AG09309 (cell line): ENCODE measurements around the gene BLTP3B.
"Not testable (repeated sequence)": the region's sequence is repeated elsewhere in the genome, so short reads cannot be mapped to it uniquely, and the experiment has no call there.

Experiments used
- DNase-seq: peaks from one replicate; pipeline ENCODE4 v3.0.0-alpha.2; 2010; ENCODE audit warnings: low read depth
- H3K4me3 ChIP-seq: 2 replicates; pipeline ENCODE4 v1.5.1; 2011; ENCODE audit warnings: mild to moderate bottlenecking, low read depth, low read length, moderate library complexity; ENCODE audit not compliant: control insufficient read depth
- CTCF ChIP-seq: IDR thresholded peaks from 2 replicates; pipeline ENCODE4 v1.5.1; 2011; ENCODE audit warnings: mild to moderate bottlenecking, low read depth, low read length, inconsistent platforms; ENCODE audit not compliant: insufficient read depth, control insufficient read depth; ENCODE audit errors: missing control alignments

BLTP3B gene

GRCh38 chr12:100185361-100185894 lies 42.8 kb upstream of the BLTP3B start:
- no peak for TF ChIP-seq CTCF
- H3K4me3 ChIP-seq, result no peak overlapping the region
- no peak for DNase-seq

- TF ChIP-seq CTCF, result no peak
- H3K4me3 ChIP-seq, result no peak overlapping the region
- DNase-seq, result no peak
Measured at GRCh38 chr12:100184549-100185145, 42.0 kb upstream of the BLTP3B start.

GRCh38 chr12:100179252-100179651 lies 36.6 kb upstream of the BLTP3B start:
- no peak overlapping the region for H3K4me3 ChIP-seq
- no peak for DNase-seq
- no peak for TF ChIP-seq CTCF

GRCh38 chr12:100176493-100176892 lies 33.8 kb upstream of the BLTP3B start:
- not testable (repeated sequence) for H3K4me3 ChIP-seq, DNase-seq

GRCh38 chr12:100174495-100174894 lies 31.8 kb upstream of the BLTP3B start:
- TF ChIP-seq CTCF, result no peak
- no peak for DNase-seq
- H3K4me3 ChIP-seq, result no peak overlapping the region

GRCh38 chr12:100173111-100173510 lies 30.4 kb upstream of the BLTP3B start:
- H3K4me3 ChIP-seq, result no peak overlapping the region
- DNase-seq, result no peak
- no peak for TF ChIP-seq CTCF

GRCh38 chr12:100171248-100171647 lies 28.6 kb upstream of the BLTP3B start:
- no peak for TF ChIP-seq CTCF
- no peak for DNase-seq
- H3K4me3 ChIP-seq, result no peak overlapping the region
